ENCODE results near the gene TMEM63C.

Gene TMEM63C

GRCh38 chr14:77296155-77296554 is 114.6 kb downstream of the TMEM63C start:
- ATAC-seq: no peak
- TF ChIP-seq TSHZ2 (CRISPR knock-in tag; IDR thresholded peaks at IDR 0.05) (no peak), SNAI2 (CRISPR knock-in tag; IDR thresholded peaks at IDR 0.05) (no peak), ESRRG (CRISPR knock-in tag; IDR thresholded peaks at IDR 0.05) (no peak), CREB5 (CRISPR knock-in tag; IDR thresholded peaks at IDR 0.05; ENCODE audit: low read depth) (no peak), RARB (CRISPR knock-in tag; IDR thresholded peaks at IDR 0.05) (no peak), POU6F1 (CRISPR knock-in tag; IDR thresholded peaks at IDR 0.05; ENCODE audit: borderline replicate concordance, low read depth) (no peak), ZC3H10 (CRISPR knock-in tag; IDR thresholded peaks at IDR 0.05) (no peak), TOX (CRISPR knock-in tag; IDR thresholded peaks at IDR 0.05; ENCODE audit: borderline replicate concordance) (no peak), ZNF8 (CRISPR knock-in tag; IDR thresholded peaks at IDR 0.05) (no peak), TCF4 (CRISPR knock-in tag; IDR thresholded peaks at IDR 0.05; ENCODE audit: borderline replicate concordance) (no peak), CSRNP3 (CRISPR knock-in tag; IDR thresholded peaks at IDR 0.05) (no peak), ZNF70 (CRISPR knock-in tag; IDR thresholded peaks at IDR 0.05) (no peak), PATZ1 (CRISPR knock-in tag; IDR thresholded peaks at IDR 0.05; ENCODE audit: borderline replicate concordance) (no peak), PPARA (CRISPR knock-in tag; IDR thresholded peaks at IDR 0.05; ENCODE audit: borderline replicate concordance) (no peak), ARNTL (CRISPR knock-in tag; IDR thresholded peaks at IDR 0.05; ENCODE audit: borderline replicate concordance, low read depth) (no peak), GLIS3 (CRISPR knock-in tag; IDR thresholded peaks at IDR 0.05) (no peak), ZFP30 (CRISPR knock-in tag; IDR thresholded peaks at IDR 0.05) (no peak)

- TF ChIP-seq ZFP30 (CRISPR knock-in tag; IDR thresholded peaks at IDR 0.05) (no peak), ZFP3 (CRISPR knock-in tag; IDR thresholded peaks at IDR 0.05) (no peak), PPARA (CRISPR knock-in tag; IDR thresholded peaks at IDR 0.05; ENCODE audit: borderline replicate concordance) (no peak)
- ATAC-seq: no peak
These were observed 115.3 kb downstream of the TMEM63C start for GRCh38 chr14:77296906-77297305.

GRCh38 chr14:77299771-77300170 is 118.2 kb downstream of the TMEM63C start:
- TF ChIP-seq ISL1 (CRISPR knock-in tag; IDR thresholded peaks at IDR 0.05) (no peak), POU6F1 (CRISPR knock-in tag; IDR thresholded peaks at IDR 0.05; ENCODE audit: borderline replicate concordance, low read depth) (no peak), ZFP30 (CRISPR knock-in tag; IDR thresholded peaks at IDR 0.05) (no peak), TCF4 (CRISPR knock-in tag; IDR thresholded peaks at IDR 0.05; ENCODE audit: borderline replicate concordance) (no peak), RARB (CRISPR knock-in tag; IDR thresholded peaks at IDR 0.05) (no peak)

More at GRCh38 chr14:77299771-77300170, 118.2 kb downstream of the TMEM63C start:
- no peak for ATAC-seq
